ENCODE data around the gene RAB23.

Gene RAB23

GRCh38 chr6:57257911-57258541, 35.9 kb upstream of the RAB23 start:
- Histone ChIP-seq H4K20me1 (ENCODE audit: insufficient read depth, low read length) (no peaks in the 10 kb centered on the region), H3K4me3 (ENCODE audit: low read depth, low read length, poor library complexity, severe bottlenecking) (no peak overlapping the region), H3K27me3 (ENCODE audit: insufficient read depth, low read length) (no peaks in the 10 kb centered on the region), H3F3A (ENCODE audit: insufficient read depth, low read length) (no peaks in the 10 kb centered on the region), H2AFZ (ENCODE audit: low read length) (no peak overlapping the region), H3K9me3 (ENCODE audit: low read length) (no peaks in the 10 kb centered on the region), H3K9ac (ENCODE audit: low read length) (no peak overlapping the region), H3K79me2 (ENCODE audit: insufficient read depth, low read length) (no peaks in the 10 kb centered on the region), H3K36me3 (ENCODE audit: insufficient read depth, low read length) (no peaks in the 10 kb centered on the region), H3K4me1 (ENCODE audit: insufficient read depth, low read length, severe bottlenecking) (no peaks in the 10 kb centered on the region), H3K9me2 (ENCODE audit: low read depth, low read length) (no peaks in the 10 kb centered on the region), H3K27ac (ENCODE audit: low read depth, low read length, poor library complexity, severe bottlenecking) (no peak overlapping the region), H3K4me2 (ENCODE audit: low read length) (no peak overlapping the region)
- no peak for TF ChIP-seq EZH2 (IDR thresholded peaks at IDR 0.05; ENCODE audit: borderline replicate concordance, low read length)

GRCh38 chr6:57256541-57256940, 34.4 kb upstream of the RAB23 start:
- Histone ChIP-seq H3K9me2 (ENCODE audit: low read depth, low read length) (no peaks in the 10 kb centered on the region), H3K9me3 (ENCODE audit: low read length) (no peaks in the 10 kb centered on the region), H3K36me3 (ENCODE audit: insufficient read depth, low read length) (no peaks in the 10 kb centered on the region), H3K79me2 (ENCODE audit: insufficient read depth, low read length) (no peaks in the 10 kb centered on the region), H3K27me3 (ENCODE audit: insufficient read depth, low read length) (no peaks in the 10 kb centered on the region), H2AFZ (ENCODE audit: low read length) (no peak overlapping the region), H4K20me1 (ENCODE audit: insufficient read depth, low read length) (no peaks in the 10 kb centered on the region), H3K4me3 (ENCODE audit: low read depth, low read length, poor library complexity, severe bottlenecking) (no peak overlapping the region), H3K9ac (ENCODE audit: low read length) (no peak overlapping the region), H3K27ac (ENCODE audit: low read depth, low read length, poor library complexity, severe bottlenecking) (no peak overlapping the region), H3F3A (ENCODE audit: insufficient read depth, low read length) (no peaks in the 10 kb centered on the region), H3K4me1 (ENCODE audit: insufficient read depth, low read length, severe bottlenecking) (no peaks in the 10 kb centered on the region), H3K4me2 (ENCODE audit: low read length) (no peak overlapping the region)
- no peak for TF ChIP-seq EZH2 (IDR thresholded peaks at IDR 0.05; ENCODE audit: borderline replicate concordance, low read length)
- no peak for TF ChIP-seq CTCF (IDR thresholded peaks at IDR 0.05; ENCODE audit: low read length)

GRCh38 chr6:57255451-57256169, 33.5 kb upstream of the RAB23 start:
- Histone ChIP-seq H3K9ac (ENCODE audit: low read length) (no peak overlapping the region), H3K27ac (ENCODE audit: low read depth, low read length, poor library complexity, severe bottlenecking) (no peak overlapping the region), H3K79me2 (ENCODE audit: insufficient read depth, low read length) (no peaks in the 10 kb centered on the region), H3F3A (ENCODE audit: insufficient read depth, low read length) (no peaks in the 10 kb centered on the region), H3K4me2 (ENCODE audit: low read length) (no peak overlapping the region), H3K27me3 (ENCODE audit: insufficient read depth, low read length) (no peaks in the 10 kb centered on the region), H3K9me2 (ENCODE audit: low read depth, low read length) (no peaks in the 10 kb centered on the region), H3K36me3 (ENCODE audit: insufficient read depth, low read length) (no peaks in the 10 kb centered on the region), H3K4me1 (ENCODE audit: insufficient read depth, low read length, severe bottlenecking) (no peaks in the 10 kb centered on the region), H3K4me3 (ENCODE audit: low read depth, low read length, poor library complexity, severe bottlenecking) (no peak overlapping the region), H4K20me1 (ENCODE audit: insufficient read depth, low read length) (no peaks in the 10 kb centered on the region), H3K9me3 (ENCODE audit: low read length) (no peaks in the 10 kb centered on the region), H2AFZ (ENCODE audit: low read length) (no peak overlapping the region)
- TF ChIP-seq CTCF (IDR thresholded peaks at IDR 0.05; ENCODE audit: low read length) = no peak
- no peak for TF ChIP-seq EZH2 (IDR thresholded peaks at IDR 0.05; ENCODE audit: borderline replicate concordance, low read length)

All from OCI-LY1 (cell line).